K562 (cell line): ENCODE results near the gene PACS1. TPM values are rescaled to one million over a fixed set of nuclear protein-coding genes. Genes with fewer than 3 reads are reported as not detected.
A peak's percentile ranks its signal among the peaks of the same experiment; 100 is the strongest.

ENCODE experiments used
- ARID4B ChIP-seq: sonication (generic); formaldehyde crosslinking; IDR thresholded peaks from 2 replicates; pipeline ENCODE4 v1.8.0; 2022; ENCODE audit warnings: mild to moderate bottlenecking, missing genetic modification reagents
- ATF4 ChIP-seq: fragments of 450-650 bp; formaldehyde crosslinking; IDR thresholded peaks from 2 replicates; pipeline ENCODE4 v1.4.0; 2022; ENCODE audit warnings: mild to moderate bottlenecking, moderate library complexity
- BHLHE40 ChIP-seq: IDR thresholded peaks from 2 replicates; pipeline ENCODE4 v1.6.1; 2011; ENCODE audit warnings: low read length, improper control_type of control experiment
- DMBX1 ChIP-seq: fragments of 250-450 bp; sonication (Bioruptor Pico); IDR thresholded peaks from 2 replicates; pipeline ENCODE4 v1.8.0; 2022; ENCODE audit warnings: inconsistent platforms, mild to moderate bottlenecking, moderate library complexity, borderline replicate concordance
- FIP1L1 ChIP-seq: fragments of 200-400 bp; formaldehyde crosslinking; IDR thresholded peaks from 2 replicates; pipeline ENCODE4 v1.6.1; 2018; ENCODE audit warnings: mild to moderate bottlenecking, low read depth, low read length; ENCODE audit not compliant: poor library complexity, severe bottlenecking
- FOS ChIP-seq: IDR thresholded peaks from 3 replicates; pipeline ENCODE4 v1.6.1; 2011; ENCODE audit not compliant: insufficient read length; ENCODE audit errors: extremely low read depth
- KLF1 ChIP-seq: fragments of 450-650 bp; IDR thresholded peaks from 2 replicates; pipeline ENCODE4 v1.6.1; 2016; ENCODE audit warnings: missing genetic modification characterization, missing compliant biosample characterization
- MLLT1 ChIP-seq, 2 experiments: fragments of 450-650 bp; IDR thresholded peaks; 2 replicates each; pipeline ENCODE4 v1.6.1; 2016
- RBM25 ChIP-seq: fragments of 200-400 bp; formaldehyde crosslinking; IDR thresholded peaks from 2 replicates; pipeline ENCODE4 v1.6.1; 2018; ENCODE audit warnings: low read length, low read depth, moderate library complexity; ENCODE audit not compliant: severe bottlenecking
- SLC30A9 ChIP-seq: fragments of 250-450 bp; sonication (Bioruptor Pico); IDR thresholded peaks from 2 replicates; pipeline ENCODE4 v1.8.0; 2022; ENCODE audit warnings: mild to moderate bottlenecking, moderate library complexity
- SRSF1 ChIP-seq: fragments of 200-400 bp; formaldehyde crosslinking; IDR thresholded peaks from 2 replicates; pipeline ENCODE4 v1.6.1; 2017; ENCODE audit warnings: mild to moderate bottlenecking, low read depth, low read length, moderate library complexity
- ZNF12 ChIP-seq: sonication (generic); formaldehyde crosslinking; IDR thresholded peaks from 2 replicates; pipeline ENCODE4 v1.4.0; 2020; ENCODE audit warnings: mild to moderate bottlenecking, missing genetic modification reagents
- ZNF699 ChIP-seq: fragments of 250-450 bp; sonication (Bioruptor Pico); IDR thresholded peaks from 2 replicates; pipeline ENCODE4 v1.8.0; 2021; ENCODE audit warnings: mild to moderate bottlenecking, moderate library complexity; ENCODE audit not compliant: insufficient replicate concordance
- ZNF778 ChIP-seq: fragments of 450-650 bp; formaldehyde crosslinking; IDR thresholded peaks from 2 replicates; pipeline ENCODE4 v1.4.0; 2020; ENCODE audit warnings: mild to moderate bottlenecking, moderate library complexity
- polyA plus RNA-seq, 8 experiments: library from polyadenylated mRNA; depleted of rRNA in 4 of 8; stranded (reverse) in 5 of 8; unstranded in 3 of 8; fragments of >200 nt; fragmentation: Nextera tagmentation in 2 of 8; fragmentation: Illumina TruSeq in 1 of 8; extraction: Ambion mirVana in 2 of 8; extraction: Trizol in 1 of 8; gene quantifications; 2 replicates each; pipeline versions ENCODE4 v1.2.1 to v1.2.3, GENCODE V29; 2011 to 2014; ENCODE audit warnings: inconsistent platforms in 1 of 8, missing spikeins in 1 of 8
- total RNA-seq, 7 experiments: library from RNA; depleted of rRNA in 6 of 7; stranded (reverse); fragments of >200 nt in 6 of 7; fragmentation: Illumina TruSeq in 2 of 7; extraction: Trizol in 2 of 7; gene quantifications; 2 replicates each; pipeline versions ENCODE4 v1.2.1 to v1.2.3, GENCODE V29; 2011 to 2021; ENCODE audit warnings: low replicate concordance in 1 of 7
- TF ChIP-seq, protein P1 (sequence below): sonication (generic); formaldehyde crosslinking; IDR thresholded peaks from 2 replicates; pipeline ENCODE4 v1.8.0; 2022; ENCODE audit warnings: missing genetic modification reagents, mild to moderate bottlenecking, borderline replicate concordance
- TF ChIP-seq, protein P2 (sequence below), 2 experiments: IDR thresholded peaks; 2 replicates each; pipeline ENCODE4 v1.6.1; 2011; ENCODE audit warnings: borderline replicate concordance in 1 of 2, control low read depth in 1 of 2, low read depth in 1 of 2, low read length in 1 of 2, mild to moderate bottlenecking in 1 of 2, mixed read lengths in 1 of 2, moderate library complexity in 1 of 2; ENCODE audit not compliant: insufficient read depth in 1 of 2, insufficient read length in 1 of 2, poor library complexity in 1 of 2, severe bottlenecking in 1 of 2; ENCODE audit errors: extremely low read depth in 1 of 2

PACS1 gene
- total and polyA plus RNA-seq, 9 of the 15 experiments (the other 6 are each of a cell fraction or from before 2014, with no cell fraction given) = 0.34 to 28.1 (median 8.5) TPM

DNA sequence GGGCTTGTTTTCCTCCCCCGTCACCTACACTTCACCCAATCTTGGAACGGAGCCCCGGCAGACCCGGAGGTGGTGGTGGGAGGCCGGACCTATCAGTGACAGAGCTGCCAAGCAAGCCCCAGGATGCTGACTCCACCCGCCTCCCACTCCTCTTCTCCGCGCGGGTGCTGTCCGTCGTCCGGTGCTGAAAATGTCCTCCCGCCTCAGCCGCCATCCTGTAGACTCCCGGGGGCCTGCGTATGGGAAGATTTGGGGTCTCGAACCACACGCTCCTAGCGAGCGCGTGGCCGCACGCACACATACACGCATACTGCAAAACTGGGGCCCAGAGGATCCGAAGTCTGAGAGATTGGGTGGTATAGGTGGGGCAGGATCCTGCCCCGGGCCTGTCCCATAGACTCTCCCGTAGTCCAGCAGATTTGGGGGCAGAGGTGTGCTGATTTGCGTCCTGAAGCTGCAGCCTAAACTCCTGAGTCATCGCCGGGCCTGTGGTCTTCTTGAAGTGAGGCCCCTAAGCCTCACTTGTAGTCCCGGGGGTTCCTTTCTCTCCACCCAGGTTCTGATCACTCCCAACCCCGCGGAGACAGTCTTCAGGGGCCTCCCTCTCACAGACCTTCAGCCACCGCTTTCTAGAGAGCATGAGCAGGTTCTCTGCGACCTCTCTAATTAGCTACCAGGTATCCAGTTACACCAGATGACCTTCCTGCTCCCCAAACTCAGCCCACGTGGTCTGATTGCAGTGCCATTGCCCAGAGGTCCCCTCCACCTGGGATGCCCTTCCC lies 219.7 kb downstream of the PACS1 start (continued):
- TF ChIP-seq ATF4 (CRISPR knock-in tag) (no peak), FIP1L1 (no peak), ZNF699 (CRISPR knock-in tag) (no peak), MLLT1 (IDR thresholded peaks at IDR 0.05) (no peak), ZNF778 (CRISPR knock-in tag) (no peak), BHLHE40 (no peak), KLF1 (tag) (no peak), RBM25 (no peak), SRSF1 (peak; percentile 44; the same call in 1 of the 2 replicates), FOS (no peak), ARID4B (CRISPR knock-in tag) (peak; percentile 98), DMBX1 (CRISPR knock-in tag) (peak; percentile 84), SLC30A9 (CRISPR knock-in tag) (no peak), ZNF12 (CRISPR knock-in tag) (peak; percentile 83; the same call in 1 of the 2 replicates)
- TF ChIP-seq, protein P1, sequence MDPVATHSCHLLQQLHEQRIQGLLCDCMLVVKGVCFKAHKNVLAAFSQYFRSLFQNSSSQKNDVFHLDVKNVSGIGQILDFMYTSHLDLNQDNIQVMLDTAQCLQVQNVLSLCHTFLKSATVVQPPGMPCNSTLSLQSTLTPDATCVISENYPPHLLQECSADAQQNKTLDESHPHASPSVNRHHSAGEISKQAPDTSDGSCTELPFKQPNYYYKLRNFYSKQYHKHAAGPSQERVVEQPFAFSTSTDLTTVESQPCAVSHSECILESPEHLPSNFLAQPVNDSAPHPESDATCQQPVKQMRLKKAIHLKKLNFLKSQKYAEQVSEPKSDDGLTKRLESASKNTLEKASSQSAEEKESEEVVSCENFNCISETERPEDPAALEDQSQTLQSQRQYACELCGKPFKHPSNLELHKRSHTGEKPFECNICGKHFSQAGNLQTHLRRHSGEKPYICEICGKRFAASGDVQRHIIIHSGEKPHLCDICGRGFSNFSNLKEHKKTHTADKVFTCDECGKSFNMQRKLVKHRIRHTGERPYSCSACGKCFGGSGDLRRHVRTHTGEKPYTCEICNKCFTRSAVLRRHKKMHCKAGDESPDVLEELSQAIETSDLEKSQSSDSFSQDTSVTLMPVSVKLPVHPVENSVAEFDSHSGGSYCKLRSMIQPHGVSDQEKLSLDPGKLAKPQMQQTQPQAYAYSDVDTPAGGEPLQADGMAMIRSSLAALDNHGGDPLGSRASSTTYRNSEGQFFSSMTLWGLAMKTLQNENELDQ (CRISPR knock-in tag) = no peak
- TF ChIP-seq, protein P2, sequence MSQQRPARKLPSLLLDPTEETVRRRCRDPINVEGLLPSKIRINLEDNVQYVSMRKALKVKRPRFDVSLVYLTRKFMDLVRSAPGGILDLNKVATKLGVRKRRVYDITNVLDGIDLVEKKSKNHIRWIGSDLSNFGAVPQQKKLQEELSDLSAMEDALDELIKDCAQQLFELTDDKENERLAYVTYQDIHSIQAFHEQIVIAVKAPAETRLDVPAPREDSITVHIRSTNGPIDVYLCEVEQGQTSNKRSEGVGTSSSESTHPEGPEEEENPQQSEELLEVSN (IDR thresholded peaks at IDR 0.05; ENCODE audit: borderline replicate concordance in 1 of 2, extremely low read depth in 1 of 2, insufficient read depth in 1 of 2, insufficient read length in 1 of 2, low read depth in 1 of 2, low read length in 1 of 2, poor library complexity in 1 of 2, severe bottlenecking in 1 of 2) = peak in 1 of 2 experiments; percentile 32
